Activated T-cell treated with anti-CD3 and anti-CD28 coated beads, Interleukin-2, amount 50 U/mL, for 1 hour (primary cell): ENCODE measurements around the gene CAMK2D.

Experiments used
- DNase-seq: peaks from one replicate; pipeline ENCODE4 v3.0.0-alpha.2; 2020

Gene CAMK2D

DNA sequence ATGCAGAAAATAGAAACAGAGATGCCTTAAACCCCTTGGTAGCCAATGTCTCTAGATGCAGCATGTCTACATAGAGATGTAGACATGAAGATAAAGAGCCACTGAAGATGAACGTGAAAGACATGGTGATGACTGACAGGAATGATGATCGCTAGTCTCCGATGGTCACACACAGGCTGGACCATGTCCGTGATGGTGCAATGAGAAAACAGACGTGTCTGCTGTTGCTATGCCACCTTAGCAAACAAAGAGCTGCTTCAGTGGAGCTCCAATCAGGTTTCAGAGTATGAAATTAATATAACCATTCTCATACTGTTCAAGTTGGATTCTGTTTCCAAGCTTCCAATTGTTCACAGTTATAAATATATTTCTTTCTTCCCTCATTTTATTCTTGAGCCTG lies 256.5 kb downstream of the CAMK2D start:
- no peak for DNase-seq

GRCh38 chr4:113504422-113504821 lies 257.1 kb downstream of the CAMK2D start:
- DNase-seq = no peak

- DNase-seq = no peak
Measured at GRCh38 chr4:113503691-113504090, 257.8 kb downstream of the CAMK2D start.

DNA sequence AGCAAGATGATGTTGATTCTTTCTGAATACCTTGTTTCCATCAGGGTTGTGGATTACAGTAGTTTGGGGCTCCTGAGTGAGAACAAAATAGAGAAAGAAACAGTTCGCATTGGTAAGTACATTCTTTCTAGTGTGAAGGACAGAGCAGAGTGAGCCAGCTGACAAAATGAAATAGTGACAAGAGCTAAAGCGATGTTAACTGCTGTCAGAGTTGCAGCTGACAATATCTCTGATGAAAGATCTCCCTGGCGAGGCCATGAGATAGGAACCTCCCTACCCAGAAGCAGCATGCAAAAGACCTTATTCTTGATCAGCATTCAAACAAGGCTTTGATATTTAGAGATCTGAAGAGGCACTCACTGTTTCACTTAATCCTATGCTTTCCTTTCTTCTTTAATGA lies 258.6 kb downstream of the CAMK2D start:
- DNase-seq = no peak

GRCh38 chr4:113502476-113502875 lies 259.1 kb downstream of the CAMK2D start:
- DNase-seq = no peak

DNA sequence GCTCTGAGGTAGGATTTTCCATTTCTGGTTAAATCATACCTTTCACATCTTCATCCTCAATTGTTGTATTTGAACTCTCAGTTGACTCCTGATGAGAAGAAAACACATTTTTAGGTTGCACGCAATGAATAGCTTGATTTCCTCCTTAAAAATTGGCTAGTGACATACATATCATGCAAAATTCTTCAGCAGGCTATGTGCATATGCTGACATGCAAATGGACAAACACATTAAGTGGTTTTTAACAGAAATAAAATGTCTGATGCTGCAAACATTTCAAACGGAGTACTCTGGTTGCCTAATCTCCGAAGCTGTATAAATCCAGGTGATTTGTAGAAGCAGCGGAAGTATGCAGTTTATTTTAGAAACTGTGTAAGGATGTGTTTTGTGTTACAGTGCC lies 261.1 kb downstream of the CAMK2D start:
- DNase-seq = no peak

- no peak for DNase-seq
Measured at GRCh38 chr4:113499696-113500095, 261.8 kb downstream of the CAMK2D start.

- DNase-seq = no peak
Measured at GRCh38 chr4:113499166-113499565, 262.4 kb downstream of the CAMK2D start.

- DNase-seq = no peak
Measured at GRCh38 chr4:113497154-113497884, 264.2 kb downstream of the CAMK2D start.

DNA sequence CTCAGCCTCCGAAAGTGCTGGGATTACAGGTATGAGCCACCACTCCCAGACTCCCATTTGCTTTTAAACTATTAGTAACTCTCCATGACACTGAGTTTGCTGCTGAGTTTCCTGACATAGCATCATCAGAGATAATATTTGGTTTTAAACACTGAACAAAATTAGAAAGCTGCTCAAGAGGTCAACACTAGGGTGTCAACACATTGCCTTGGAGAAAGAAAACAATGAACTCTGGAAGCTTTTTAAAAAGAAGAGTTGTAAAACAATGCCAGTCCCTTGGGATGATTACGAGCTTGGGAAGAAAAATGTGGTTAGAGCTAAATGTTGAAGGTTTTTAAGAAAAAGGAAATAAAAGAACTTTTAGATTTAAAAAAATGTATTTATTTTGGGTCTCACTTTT lies 264.8 kb downstream of the CAMK2D start:
- no peak for DNase-seq

DNA sequence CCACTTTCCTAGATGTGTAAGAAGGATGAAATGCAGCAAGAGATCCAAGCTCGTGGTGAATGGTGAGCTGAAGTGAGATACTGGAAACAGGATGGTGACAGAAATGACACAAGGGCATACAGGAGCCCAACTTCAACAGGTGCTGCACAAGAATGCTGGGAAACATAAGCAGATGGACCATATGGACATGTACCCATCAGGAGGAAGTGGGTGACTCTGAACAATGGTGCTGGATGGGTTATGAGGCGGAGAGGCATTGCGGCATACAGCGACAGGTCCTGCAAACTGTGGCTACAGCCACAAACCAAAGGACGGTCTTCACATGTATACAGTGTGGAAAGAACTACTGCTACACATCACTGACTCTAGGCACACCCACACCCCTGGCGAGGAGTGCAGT lies 265.7 kb downstream of the CAMK2D start:
- no peak for DNase-seq

- DNase-seq = no peak
Measured at GRCh38 chr4:113483131-113483530, 278.4 kb downstream of the CAMK2D start.

DNA sequence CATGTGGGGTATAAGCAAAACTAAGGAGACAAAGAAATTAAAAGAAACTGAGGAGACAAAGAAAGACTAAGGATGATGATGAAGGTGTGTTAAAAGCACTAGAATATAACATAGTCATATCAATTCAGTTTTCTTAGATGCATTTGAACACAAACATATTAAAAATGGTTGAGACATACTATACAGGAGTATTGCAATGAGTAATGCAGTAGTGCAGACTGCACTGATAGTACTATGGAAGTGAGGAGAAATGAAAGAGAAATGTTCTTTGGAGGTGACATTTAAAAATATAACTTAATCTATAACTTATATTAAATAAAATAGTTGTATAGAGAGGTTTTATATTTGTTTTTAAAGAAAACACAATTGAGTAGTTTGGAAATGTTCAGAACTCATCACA lies 279.2 kb downstream of the CAMK2D start:
- no peak for DNase-seq

DNA sequence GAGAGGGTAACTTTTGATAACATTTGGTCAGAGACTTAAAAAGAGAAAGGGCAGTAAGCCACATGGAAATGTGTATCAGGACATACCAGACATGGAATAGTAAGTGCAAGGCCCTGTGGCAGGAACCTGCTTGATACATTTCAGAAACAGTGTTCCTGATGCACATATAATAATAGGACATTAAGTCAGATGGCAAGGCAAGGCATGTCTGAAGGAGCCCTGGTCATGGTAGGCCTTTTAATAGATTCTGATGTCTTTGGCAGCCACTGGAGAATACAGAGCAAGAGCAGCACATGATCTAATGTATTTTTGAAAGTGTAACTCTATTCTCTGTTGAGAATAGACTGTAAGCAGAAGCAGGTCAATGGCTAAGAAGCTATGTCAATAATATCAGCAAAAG lies 279.7 kb downstream of the CAMK2D start:
- no peak for DNase-seq

DNA sequence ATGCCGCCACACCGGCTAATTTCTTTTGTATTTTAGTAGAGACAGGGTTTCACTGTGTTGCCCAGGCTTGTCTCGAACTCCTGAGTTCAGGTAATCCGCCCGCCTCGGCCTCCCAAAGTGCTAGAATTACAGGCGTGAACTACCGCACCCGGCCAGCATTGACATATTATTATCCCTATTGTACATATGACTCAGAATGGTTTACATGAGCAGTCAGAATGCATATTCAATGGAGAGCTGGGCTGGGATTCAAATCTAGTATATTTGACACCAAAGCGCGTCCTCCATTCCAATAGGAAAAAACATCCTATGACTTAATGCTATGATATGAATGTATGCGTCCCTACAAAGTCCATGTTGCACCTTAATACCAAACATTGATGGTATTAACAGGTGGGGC lies 281.4 kb downstream of the CAMK2D start:
- no peak for DNase-seq

DNA sequence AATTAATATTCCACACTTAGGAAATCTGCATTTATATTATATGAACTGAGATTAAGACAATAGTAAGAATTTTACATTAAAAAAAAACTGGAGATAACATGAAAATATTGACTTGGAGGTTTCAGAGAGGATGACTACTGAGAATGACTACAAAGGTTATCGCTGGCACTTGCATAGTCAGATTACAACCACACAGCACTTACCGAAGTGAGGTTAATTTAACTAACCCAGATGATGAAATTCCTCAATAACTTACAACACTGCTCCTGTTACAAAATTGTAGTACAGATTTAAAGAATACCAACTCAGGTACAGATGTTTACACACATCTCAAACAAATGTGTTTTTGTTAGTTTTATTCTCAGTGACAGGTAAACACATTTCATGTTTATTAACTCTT lies 283.5 kb downstream of the CAMK2D start:
- DNase-seq = no peak

- no peak for DNase-seq
Measured at GRCh38 chr4:113476800-113477199, 284.7 kb downstream of the CAMK2D start.

GRCh38 chr4:113474017-113474416 lies 287.5 kb downstream of the CAMK2D start:
- no peak for DNase-seq

DNA sequence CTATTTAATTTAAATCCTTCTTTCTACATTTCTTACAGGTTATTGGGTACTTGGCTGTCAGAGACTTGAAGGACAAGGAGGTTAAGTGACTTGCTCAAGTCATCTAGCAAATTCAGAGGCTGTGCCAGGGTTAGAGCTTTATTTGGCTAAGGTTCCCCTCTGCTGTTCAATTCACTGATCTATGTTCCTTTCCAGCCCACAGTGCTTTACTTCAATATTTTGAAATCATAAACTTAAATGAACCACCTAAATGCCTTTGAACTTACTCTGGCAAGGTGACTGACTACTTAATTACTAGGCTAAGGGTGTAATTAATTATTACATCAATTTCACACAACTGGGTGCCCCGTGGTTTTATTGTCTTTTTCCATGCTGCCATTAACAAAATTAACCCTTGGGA lies 288.7 kb downstream of the CAMK2D start:
- no peak for DNase-seq

DNA sequence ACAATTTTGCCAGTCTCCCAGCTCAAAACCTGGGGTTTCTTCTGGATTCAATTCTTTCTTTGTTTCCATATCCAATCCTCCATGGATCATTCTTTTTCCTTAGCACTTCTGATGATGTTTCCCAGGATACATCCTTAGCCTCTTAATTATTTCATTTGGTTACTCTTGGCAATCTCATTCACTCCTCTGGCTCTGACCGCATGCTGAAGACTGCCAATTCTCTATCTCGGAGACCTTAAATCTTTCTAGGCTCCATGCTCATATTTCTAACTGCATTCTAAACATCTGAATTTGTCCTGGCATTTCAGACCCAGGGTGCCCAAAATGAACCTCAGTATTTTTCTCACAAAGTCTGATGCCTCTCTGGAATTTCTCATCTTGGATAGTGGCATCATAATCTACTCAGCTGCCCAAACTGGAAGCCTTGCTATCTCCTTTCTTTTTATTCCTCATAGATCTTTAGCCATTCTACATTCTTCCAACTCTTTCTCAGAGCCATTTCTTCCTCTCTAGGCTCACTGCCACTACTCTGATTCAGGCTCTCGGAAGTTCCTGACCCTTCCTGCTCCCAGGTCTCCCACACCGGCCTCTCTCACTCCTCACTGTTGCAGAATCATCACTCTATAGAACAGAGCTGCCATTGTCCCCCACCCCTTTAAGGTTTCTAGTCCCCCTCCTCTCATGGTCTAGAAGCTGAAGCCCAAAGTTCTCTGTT lies 290.2 kb downstream of the CAMK2D start:
- DNase-seq = no peak

DNA sequence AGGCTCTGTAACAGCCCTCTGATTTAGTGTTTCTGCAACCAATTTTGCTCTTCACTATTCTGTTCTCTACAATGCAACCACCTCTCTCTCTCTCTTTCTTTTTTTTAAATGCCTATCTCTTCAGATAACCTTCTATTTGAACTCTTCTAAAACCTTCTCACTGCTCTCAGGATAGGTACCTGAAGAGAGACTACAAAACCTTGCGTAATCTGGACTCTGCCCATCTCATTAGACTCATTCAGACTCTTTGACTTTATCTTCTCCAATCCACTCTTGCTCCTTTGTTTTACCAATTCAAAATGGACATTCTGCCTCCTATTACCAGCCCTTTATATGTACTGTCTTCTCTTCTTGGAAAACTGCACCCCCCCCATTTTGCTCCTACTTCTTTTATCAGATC lies 291.6 kb downstream of the CAMK2D start:
- no peak for DNase-seq

DNA sequence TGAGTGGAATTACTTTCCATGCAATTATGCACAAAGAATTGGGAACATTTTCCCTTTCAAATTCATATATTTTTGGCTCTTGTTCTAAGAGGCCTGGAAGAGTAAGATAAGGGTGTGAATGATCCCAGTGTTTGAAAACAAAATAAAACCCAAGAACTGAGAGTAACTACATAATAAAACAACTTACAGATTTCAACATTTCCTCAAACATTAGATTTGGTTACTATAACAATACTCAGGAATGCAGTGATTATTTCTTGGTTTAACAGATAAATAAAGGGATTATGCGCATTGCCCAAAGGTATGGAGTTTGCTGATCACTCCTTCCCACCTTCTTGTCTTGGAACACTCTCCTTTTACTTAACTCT lies 292.5 kb downstream of the CAMK2D start:
- DNase-seq = no peak

DNA sequence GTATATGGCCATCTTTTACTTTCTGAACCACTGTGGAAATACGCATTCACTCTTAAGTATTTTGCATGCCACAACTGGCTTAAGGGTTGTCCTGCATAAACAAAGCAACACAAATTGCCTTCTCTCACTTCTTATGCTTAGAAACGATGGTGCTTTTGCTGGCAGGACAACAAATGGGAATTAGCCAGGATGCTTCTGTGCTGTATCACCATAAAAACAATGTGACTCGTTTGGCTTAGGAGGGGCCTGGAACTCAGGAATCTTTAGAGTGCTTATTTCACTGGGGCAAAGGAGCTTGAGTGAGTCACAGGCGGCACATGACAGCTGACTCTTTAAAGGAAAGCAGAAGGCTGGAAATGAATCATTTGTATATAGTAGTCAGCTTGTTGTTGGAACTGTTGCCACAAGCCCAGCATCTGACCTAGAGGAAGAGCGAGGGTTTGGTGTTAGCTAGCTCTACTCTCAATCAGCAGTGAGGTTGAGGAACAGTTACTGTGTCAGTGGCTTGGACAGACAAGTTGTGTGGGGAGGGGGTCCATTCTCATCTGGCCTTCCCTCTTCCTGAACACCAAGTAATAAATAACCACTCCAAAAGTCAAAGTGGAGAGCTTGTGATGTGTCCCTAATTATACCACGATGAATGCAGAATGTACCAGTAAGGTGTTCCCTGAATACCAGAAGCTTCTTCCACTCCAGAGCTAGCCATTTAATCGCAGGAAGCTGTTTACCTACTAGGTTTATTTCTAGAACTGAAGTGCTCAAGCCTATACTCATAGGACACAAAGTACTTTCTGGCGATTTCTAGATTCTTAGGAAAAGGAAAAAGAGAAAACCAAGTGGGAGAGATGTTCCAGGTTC lies 293.1 kb downstream of the CAMK2D start:
- DNase-seq = no peak

DNA sequence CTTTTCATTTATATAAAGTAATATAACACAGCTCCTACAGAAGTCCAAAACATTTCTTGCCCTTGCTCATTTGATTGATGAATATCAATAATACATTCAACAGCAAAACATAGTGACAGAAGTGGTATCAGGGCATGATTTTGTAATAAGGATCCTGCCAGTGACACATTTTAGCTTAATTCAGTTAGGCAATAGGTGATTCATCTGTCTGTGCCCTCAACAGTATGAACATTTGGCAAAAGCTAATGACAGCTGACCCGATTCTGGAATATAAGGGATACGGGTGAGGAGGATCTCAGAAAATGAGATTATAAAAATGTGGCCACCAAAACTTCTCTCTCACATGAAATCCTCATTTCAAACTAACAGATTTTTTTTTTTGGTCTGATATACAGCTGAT lies 294.0 kb downstream of the CAMK2D start:
- DNase-seq = no peak
